ENCODE measurements around the gene MSANTD2.

MSANTD2 gene

GRCh38 chr11:124743050-124743449, 57.2 kb downstream of the MSANTD2 start:
- Histone ChIP-seq H3K4me3 (ENCODE audit: severe bottlenecking) (no peak overlapping the region), H3K4me1 (ENCODE audit: insufficient read depth, poor library complexity, severe bottlenecking) (peaks cover 8% of the 10 kb centered on the region), H3K36me3 (ENCODE audit: low read depth) (no peaks in the 10 kb centered on the region), H3K27me3 (ENCODE audit: insufficient read depth, poor library complexity, severe bottlenecking) (no peaks in the 10 kb centered on the region), H3K9me3 (ENCODE audit: severe bottlenecking) (no peaks in the 10 kb centered on the region), H3K27ac (ENCODE audit: poor library complexity, severe bottlenecking) (no peak overlapping the region)
- TF ChIP-seq, protein P1, sequence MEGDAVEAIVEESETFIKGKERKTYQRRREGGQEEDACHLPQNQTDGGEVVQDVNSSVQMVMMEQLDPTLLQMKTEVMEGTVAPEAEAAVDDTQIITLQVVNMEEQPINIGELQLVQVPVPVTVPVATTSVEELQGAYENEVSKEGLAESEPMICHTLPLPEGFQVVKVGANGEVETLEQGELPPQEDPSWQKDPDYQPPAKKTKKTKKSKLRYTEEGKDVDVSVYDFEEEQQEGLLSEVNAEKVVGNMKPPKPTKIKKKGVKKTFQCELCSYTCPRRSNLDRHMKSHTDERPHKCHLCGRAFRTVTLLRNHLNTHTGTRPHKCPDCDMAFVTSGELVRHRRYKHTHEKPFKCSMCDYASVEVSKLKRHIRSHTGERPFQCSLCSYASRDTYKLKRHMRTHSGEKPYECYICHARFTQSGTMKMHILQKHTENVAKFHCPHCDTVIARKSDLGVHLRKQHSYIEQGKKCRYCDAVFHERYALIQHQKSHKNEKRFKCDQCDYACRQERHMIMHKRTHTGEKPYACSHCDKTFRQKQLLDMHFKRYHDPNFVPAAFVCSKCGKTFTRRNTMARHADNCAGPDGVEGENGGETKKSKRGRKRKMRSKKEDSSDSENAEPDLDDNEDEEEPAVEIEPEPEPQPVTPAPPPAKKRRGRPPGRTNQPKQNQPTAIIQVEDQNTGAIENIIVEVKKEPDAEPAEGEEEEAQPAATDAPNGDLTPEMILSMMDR (IDR thresholded peaks at IDR 0.05; ENCODE audit: poor library complexity, severe bottlenecking) = no peak
- no peak for ATAC-seq (ENCODE audit: low read depth)
- DNase-seq (ENCODE audit: low spot score) = no peak

DNA sequence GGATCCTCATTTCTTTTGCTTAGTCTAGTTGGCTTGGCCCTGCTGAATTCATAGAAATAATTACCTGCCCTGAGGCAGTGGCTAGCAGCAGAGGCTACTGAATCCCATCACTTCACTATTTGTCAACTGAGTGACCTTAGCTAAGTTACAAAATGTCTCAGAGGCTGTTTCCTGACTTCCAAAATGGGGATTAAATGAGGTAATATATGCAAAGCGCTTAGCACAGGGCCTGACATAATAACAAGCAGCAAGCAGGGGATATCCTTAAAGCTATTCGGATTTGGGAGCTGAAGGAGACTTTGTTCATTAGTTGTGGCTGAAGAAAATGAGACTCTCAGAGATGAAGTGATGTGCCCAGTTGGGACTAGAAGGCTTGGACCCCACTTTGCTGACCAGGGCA, 57.7 kb downstream of the MSANTD2 start:
- ATAC-seq (ENCODE audit: low read depth) = no peak

GRCh38 chr11:124740277-124740882, 59.8 kb downstream of the MSANTD2 start:
- DNase-seq (ENCODE audit: low spot score) (no peak), ATAC-seq (ENCODE audit: low read depth) (peak; percentile 45)
- Histone ChIP-seq H3K36me3 (ENCODE audit: low read depth) (no peaks in the 10 kb centered on the region), H3K4me1 (ENCODE audit: insufficient read depth, poor library complexity, severe bottlenecking) (peaks cover 4% of the 10 kb centered on the region), H3K4me3 (ENCODE audit: severe bottlenecking) (peak overlapping the region; percentile 41), H3K27me3 (ENCODE audit: insufficient read depth, poor library complexity, severe bottlenecking) (no peaks in the 10 kb centered on the region), H3K27ac (ENCODE audit: poor library complexity, severe bottlenecking) (no peak overlapping the region), H3K9me3 (ENCODE audit: severe bottlenecking) (no peaks in the 10 kb centered on the region)
- TF ChIP-seq, protein P1 (IDR thresholded peaks at IDR 0.05; ENCODE audit: poor library complexity, severe bottlenecking) = peak; percentile 39

More for the DNA sequence above, 57.7 kb downstream of the MSANTD2 start:
- Histone ChIP-seq H3K9me3 (ENCODE audit: severe bottlenecking) (no peaks in the 10 kb centered on the region), H3K27me3 (ENCODE audit: insufficient read depth, poor library complexity, severe bottlenecking) (no peaks in the 10 kb centered on the region), H3K36me3 (ENCODE audit: low read depth) (no peaks in the 10 kb centered on the region), H3K4me1 (ENCODE audit: insufficient read depth, poor library complexity, severe bottlenecking) (peaks cover 8% of the 10 kb centered on the region), H3K27ac (ENCODE audit: poor library complexity, severe bottlenecking) (no peak overlapping the region), H3K4me3 (ENCODE audit: severe bottlenecking) (no peak overlapping the region)
- DNase-seq (ENCODE audit: low spot score) = no peak
- TF ChIP-seq, protein P1 (IDR thresholded peaks at IDR 0.05; ENCODE audit: poor library complexity, severe bottlenecking) = no peak

- Histone ChIP-seq H3K9me3 (ENCODE audit: severe bottlenecking) (no peaks in the 10 kb centered on the region), H3K27ac (ENCODE audit: poor library complexity, severe bottlenecking) (no peak within 1 kb of the TSS)
These were observed 60.5 kb downstream of the MSANTD2 start, which contains the start of gene NRGN for GRCh38 chr11:124739479-124740276. TSS of gene NRGN (plus strand) at chr11:124739942. CDS start at chr11:124740085, 143 bp downstream.

More at GRCh38 chr11:124739479-124740276, 60.5 kb downstream of the MSANTD2 start, which contains the start of gene NRGN:
- TF ChIP-seq, protein P1 (IDR thresholded peaks at IDR 0.05; ENCODE audit: poor library complexity, severe bottlenecking) = no peak
- Histone ChIP-seq H3K36me3 (ENCODE audit: low read depth) (no peaks in the 10 kb centered on the region), H3K4me1 (ENCODE audit: insufficient read depth, poor library complexity, severe bottlenecking) (peaks cover 4% of the 10 kb centered on the region), H3K4me3 (ENCODE audit: severe bottlenecking) (peak within 1 kb of the TSS; percentile 41), H3K27me3 (ENCODE audit: insufficient read depth, poor library complexity, severe bottlenecking) (no peaks in the 10 kb centered on the region)
- DNase-seq (ENCODE audit: low spot score) (peak; percentile 93), ATAC-seq (ENCODE audit: low read depth) (peak; percentile 97)
